H1 (cell line): ENCODE data around the gene REXO5.
"Not testable (repeated sequence)": the region's sequence is repeated elsewhere in the genome, so short reads cannot be mapped to it uniquely, and the experiment has no call there.

Experiments used
- HDAC6 ChIP-seq: IDR thresholded peaks from one replicate; pipeline ENCODE4 v1.7.1; 2012; ENCODE audit warnings: low read depth, mild to moderate bottlenecking, inconsistent platforms, low read length, moderate library complexity
- TF ChIP-seq, protein P1 (sequence below), 3 experiments: IDR thresholded peaks; 1 replicate in 2 of 3; 2 replicates in 1 of 3; pipeline versions ENCODE4 v1.5.1 to v1.6.1; 2011; ENCODE audit warnings: low read length in 3 of 3, mild to moderate bottlenecking in 3 of 3, inconsistent platforms in 2 of 3, low read depth in 1 of 3, moderate library complexity in 1 of 3; ENCODE audit not compliant: insufficient read depth in 1 of 3; ENCODE audit errors: control extremely low read depth in 1 of 3

DNA sequence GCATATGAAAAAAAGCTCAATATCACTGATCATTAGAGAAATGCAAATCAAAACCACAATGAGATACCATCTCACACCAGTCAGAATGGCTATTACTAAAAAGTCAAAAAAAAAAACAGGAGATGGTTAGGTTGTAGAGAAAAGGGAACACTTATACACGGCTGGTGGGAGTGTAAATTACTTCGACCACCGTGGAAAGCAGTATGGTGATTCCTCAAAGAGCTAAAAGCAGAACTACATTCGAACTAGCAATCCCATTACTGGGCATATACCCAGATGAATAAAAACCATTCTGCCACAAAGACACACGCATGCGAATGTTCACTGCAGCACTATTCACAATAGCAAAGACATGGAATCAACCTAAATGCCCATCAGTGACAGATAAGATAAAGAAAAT is 58.0 kb downstream of the REXO5 start:
- TF ChIP-seq, protein P1, sequence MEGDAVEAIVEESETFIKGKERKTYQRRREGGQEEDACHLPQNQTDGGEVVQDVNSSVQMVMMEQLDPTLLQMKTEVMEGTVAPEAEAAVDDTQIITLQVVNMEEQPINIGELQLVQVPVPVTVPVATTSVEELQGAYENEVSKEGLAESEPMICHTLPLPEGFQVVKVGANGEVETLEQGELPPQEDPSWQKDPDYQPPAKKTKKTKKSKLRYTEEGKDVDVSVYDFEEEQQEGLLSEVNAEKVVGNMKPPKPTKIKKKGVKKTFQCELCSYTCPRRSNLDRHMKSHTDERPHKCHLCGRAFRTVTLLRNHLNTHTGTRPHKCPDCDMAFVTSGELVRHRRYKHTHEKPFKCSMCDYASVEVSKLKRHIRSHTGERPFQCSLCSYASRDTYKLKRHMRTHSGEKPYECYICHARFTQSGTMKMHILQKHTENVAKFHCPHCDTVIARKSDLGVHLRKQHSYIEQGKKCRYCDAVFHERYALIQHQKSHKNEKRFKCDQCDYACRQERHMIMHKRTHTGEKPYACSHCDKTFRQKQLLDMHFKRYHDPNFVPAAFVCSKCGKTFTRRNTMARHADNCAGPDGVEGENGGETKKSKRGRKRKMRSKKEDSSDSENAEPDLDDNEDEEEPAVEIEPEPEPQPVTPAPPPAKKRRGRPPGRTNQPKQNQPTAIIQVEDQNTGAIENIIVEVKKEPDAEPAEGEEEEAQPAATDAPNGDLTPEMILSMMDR (IDR thresholded peaks at IDR 0.05; ENCODE audit: control extremely low read depth in 1 of 3, insufficient read depth in 1 of 3, low read depth in 1 of 3, low read length in 3 of 3): not testable (repeated sequence)
- not testable (repeated sequence) for TF ChIP-seq HDAC6
